ENCODE data around the gene ZBTB7C.
A peak's percentile ranks its signal among the peaks of the same experiment; 100 is the strongest.

ZBTB7C gene

GRCh38 chr18:48182779-48183178 lies 226.4 kb downstream of the ZBTB7C start:
- no peak for ATAC-seq

GRCh38 chr18:48181857-48182256 lies 227.3 kb downstream of the ZBTB7C start:
- no peak for ATAC-seq

GRCh38 chr18:48181087-48181823 lies 227.9 kb downstream of the ZBTB7C start:
- no peak for ATAC-seq

GRCh38 chr18:48179666-48180065 lies 229.5 kb downstream of the ZBTB7C start:
- no peak for ATAC-seq

- ATAC-seq: no peak
These were observed 230.2 kb downstream of the ZBTB7C start for GRCh38 chr18:48179001-48179400.

- no peak for ATAC-seq
These were observed 232.3 kb downstream of the ZBTB7C start for GRCh38 chr18:48176909-48177308.

- no peak for ATAC-seq
These were observed 235.6 kb downstream of the ZBTB7C start for GRCh38 chr18:48173557-48173956.

- no peak for ATAC-seq
These were observed 236.8 kb downstream of the ZBTB7C start for GRCh38 chr18:48172226-48173006.

- ATAC-seq: no peak
These were observed 237.5 kb downstream of the ZBTB7C start for GRCh38 chr18:48171490-48172188.

- no peak for ATAC-seq
These were observed 238.5 kb downstream of the ZBTB7C start for GRCh38 chr18:48170651-48171050.

GRCh38 chr18:48168861-48169260 lies 240.3 kb downstream of the ZBTB7C start:
- ATAC-seq: no peak

GRCh38 chr18:48167897-48168253 lies 241.3 kb downstream of the ZBTB7C start:
- no peak for ATAC-seq

- no peak for ATAC-seq
These were observed 242.8 kb downstream of the ZBTB7C start for GRCh38 chr18:48166336-48166875.

- ATAC-seq: no peak
These were observed 243.9 kb downstream of the ZBTB7C start for GRCh38 chr18:48165111-48165866.

- no peak for ATAC-seq
These were observed 244.5 kb downstream of the ZBTB7C start for GRCh38 chr18:48164701-48165100.

- ATAC-seq: no peak
These were observed 245.1 kb downstream of the ZBTB7C start for GRCh38 chr18:48164116-48164515.

- ATAC-seq: no peak
These were observed 245.5 kb downstream of the ZBTB7C start for GRCh38 chr18:48163738-48164115.

- ATAC-seq: no peak
These were observed 246.0 kb downstream of the ZBTB7C start for GRCh38 chr18:48162956-48163737.

GRCh38 chr18:48161911-48162698 lies 247.1 kb downstream of the ZBTB7C start:
- peak in 1 of 2 donors; percentile 36 for ATAC-seq

GRCh38 chr18:48161191-48161910 lies 247.8 kb downstream of the ZBTB7C start:
- peak; percentile 83 to 85 for ATAC-seq

All from activated CD4-positive, CD25-positive, alpha-beta regulatory T cell treated with anti-CD3 and anti-CD28 coated beads, Interleukin-2, amount 50 U/mL, for 24 hours (primary cell).